Mesothelial cell of epicardium (in vitro differentiated cells): Measurements from ENCODE around the gene PEAK1. TPM values are rescaled to one million over a fixed set of nuclear protein-coding genes. Genes with fewer than 3 reads are reported as not detected.
A peak's percentile ranks its signal among the peaks of the same experiment; 100 is the strongest.

Source experiments
- DNase-seq, 2 experiments: peaks; one replicate each; pipeline ENCODE4 v3.0.0; 2021; ENCODE audit warnings: low spot score in 2 of 2; ENCODE audit not compliant: unreplicated experiment in 2 of 2
- H3K27ac Mint-ChIP-seq: 2 replicates; pipeline ENCODE4 v1.8.0; 2021; ENCODE audit warnings: mixed read lengths
- H3K27me3 Mint-ChIP-seq: 2 replicates; pipeline ENCODE4 v1.8.0; 2021; ENCODE audit warnings: low read depth, mixed read lengths
- H3K36me3 Mint-ChIP-seq: 2 replicates; pipeline ENCODE4 v1.8.0; 2021; ENCODE audit warnings: mixed read lengths
- H3K4me1 Mint-ChIP-seq: 2 replicates; pipeline ENCODE4 v1.8.0; 2021; ENCODE audit warnings: mixed read lengths
- H3K4me3 Mint-ChIP-seq: 2 replicates; pipeline ENCODE4 v1.8.0; 2021; ENCODE audit warnings: mild to moderate bottlenecking, moderate library complexity, mixed read lengths
- H3K9me3 Mint-ChIP-seq: 2 replicates; pipeline ENCODE4 v1.8.0; 2021; ENCODE audit warnings: mixed read lengths
- CTCF ChIP-seq: fragments of 200-600 bp; sonication (generic); IDR thresholded peaks from one replicate; pipeline ENCODE4 v1.5.0; 2021; ENCODE audit warnings: antibody characterized with exemption; ENCODE audit not compliant: unreplicated experiment
- total RNA-seq: library from RNA; stranded (reverse); gene quantifications from 3 replicates; pipeline ENCODE4 v1.2.1, GENCODE V29; 2021

The PEAK1 gene
- total RNA-seq, 1 donor from 2014 or later = 92.3 TPM

GRCh38 chr15:77130315-77130930 lies 289.5 kb downstream of the PEAK1 start:
- peaks cover 12% of the 10 kb centered on the region for H3K4me1 Mint-ChIP-seq
- H3K9me3 Mint-ChIP-seq = peaks cover 3% of the 10 kb centered on the region
- no peak for TF ChIP-seq CTCF
- no peak for DNase-seq
- H3K36me3 Mint-ChIP-seq = peaks cover 40% of the 10 kb centered on the region
- H3K27me3 Mint-ChIP-seq = no peaks in the 10 kb centered on the region
- no peak overlapping the region for H3K4me3 Mint-ChIP-seq
- no peak overlapping the region for H3K27ac Mint-ChIP-seq

GRCh38 chr15:77127626-77128025 lies 292.3 kb downstream of the PEAK1 start:
- Mint-ChIP-seq H3K36me3 (peaks cover 31% of the 10 kb centered on the region), H3K4me3 (no peak overlapping the region), H3K4me1 (peaks cover 14% of the 10 kb centered on the region), H3K27ac (peak overlapping the region; percentile 28), H3K9me3 (peaks cover 3% of the 10 kb centered on the region), H3K27me3 (no peaks in the 10 kb centered on the region)
- no peak for TF ChIP-seq CTCF
- no peak for DNase-seq

- H3K4me3 Mint-ChIP-seq = no peak overlapping the region
- peaks cover 28% of the 10 kb centered on the region for H3K36me3 Mint-ChIP-seq
- no peak for DNase-seq
- H3K27ac Mint-ChIP-seq = peak overlapping the region; percentile 2
- H3K4me1 Mint-ChIP-seq = peaks cover 18% of the 10 kb centered on the region
- TF ChIP-seq CTCF = no peak
- peaks cover 3% of the 10 kb centered on the region for H3K9me3 Mint-ChIP-seq
- no peaks in the 10 kb centered on the region for H3K27me3 Mint-ChIP-seq
These were observed 293.2 kb downstream of the PEAK1 start for GRCh38 chr15:77126529-77127326.

GRCh38 chr15:77123854-77124253 lies 296.1 kb downstream of the PEAK1 start:
- H3K27me3 Mint-ChIP-seq = no peaks in the 10 kb centered on the region

GRCh38 chr15:77122576-77122975 lies 297.3 kb downstream of the PEAK1 start:
- no peak overlapping the region for H3K4me3 Mint-ChIP-seq
- no peak for TF ChIP-seq CTCF
- no peaks in the 10 kb centered on the region for H3K9me3 Mint-ChIP-seq

More at GRCh38 chr15:77123854-77124253, 296.1 kb downstream of the PEAK1 start:
- Mint-ChIP-seq H3K36me3 (peaks cover 17% of the 10 kb centered on the region), H3K4me3 (no peak overlapping the region), H3K27ac (no peak overlapping the region), H3K4me1 (peaks cover 42% of the 10 kb centered on the region), H3K9me3 (peaks cover 3% of the 10 kb centered on the region)
- DNase-seq = no peak
- TF ChIP-seq CTCF = no peak

More at GRCh38 chr15:77122576-77122975, 297.3 kb downstream of the PEAK1 start:
- no peaks in the 10 kb centered on the region for H3K27me3 Mint-ChIP-seq
- no peak for DNase-seq
- peaks cover 7% of the 10 kb centered on the region for H3K36me3 Mint-ChIP-seq
- H3K4me1 Mint-ChIP-seq = peaks cover 52% of the 10 kb centered on the region
- no peak overlapping the region for H3K27ac Mint-ChIP-seq
